GM21723 (cell line): ENCODE measurements around the gene TOMM40L.

Source experiments
- ATAC-seq: cut with Tn5 transposase; IDR thresholded peaks from one replicate; pipeline ENCODE4 v1.9.1; 2021; ENCODE audit warnings: mild to moderate bottlenecking, moderate library complexity; ENCODE audit not compliant: unreplicated experiment

The TOMM40L gene

GRCh38 chr1:161196521-161197451 is 29.1 kb upstream of the TOMM40L start:
- ATAC-seq: no peak

DNA sequence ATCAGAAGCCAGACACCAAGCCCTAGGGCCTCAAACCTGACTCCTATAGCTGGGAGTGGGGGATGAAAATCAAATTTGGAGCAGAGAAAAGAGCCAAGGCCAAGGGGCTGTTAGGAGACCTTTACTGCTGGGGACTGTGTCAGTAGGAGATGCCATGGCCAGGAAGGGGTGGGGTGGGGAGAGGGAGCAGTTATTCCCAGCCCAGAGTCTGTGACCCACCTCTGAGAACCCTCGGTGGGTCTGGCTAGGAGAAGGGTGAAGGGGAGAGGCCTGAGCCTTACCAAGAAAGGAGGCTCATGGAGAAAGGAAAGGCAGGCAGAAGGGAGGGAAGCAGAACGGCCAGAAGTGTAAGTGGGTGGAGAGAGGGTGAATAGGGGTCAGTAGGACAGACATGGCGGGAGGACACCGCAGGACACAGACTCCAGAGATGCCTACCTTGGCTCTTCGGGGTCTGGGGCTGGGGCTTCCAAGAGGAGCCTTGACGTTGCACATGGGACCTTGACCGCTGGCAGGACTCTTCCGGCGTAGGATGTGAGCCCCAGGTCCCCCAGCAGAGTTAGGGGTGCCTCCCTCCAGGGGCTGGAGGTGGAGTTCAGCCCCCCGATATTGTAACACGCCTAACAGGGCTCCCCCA is 28.2 kb upstream of the TOMM40L start:
- ATAC-seq: no peak

GRCh38 chr1:161198194-161198896 is 27.5 kb upstream of the TOMM40L start:
- ATAC-seq: no peak

DNA sequence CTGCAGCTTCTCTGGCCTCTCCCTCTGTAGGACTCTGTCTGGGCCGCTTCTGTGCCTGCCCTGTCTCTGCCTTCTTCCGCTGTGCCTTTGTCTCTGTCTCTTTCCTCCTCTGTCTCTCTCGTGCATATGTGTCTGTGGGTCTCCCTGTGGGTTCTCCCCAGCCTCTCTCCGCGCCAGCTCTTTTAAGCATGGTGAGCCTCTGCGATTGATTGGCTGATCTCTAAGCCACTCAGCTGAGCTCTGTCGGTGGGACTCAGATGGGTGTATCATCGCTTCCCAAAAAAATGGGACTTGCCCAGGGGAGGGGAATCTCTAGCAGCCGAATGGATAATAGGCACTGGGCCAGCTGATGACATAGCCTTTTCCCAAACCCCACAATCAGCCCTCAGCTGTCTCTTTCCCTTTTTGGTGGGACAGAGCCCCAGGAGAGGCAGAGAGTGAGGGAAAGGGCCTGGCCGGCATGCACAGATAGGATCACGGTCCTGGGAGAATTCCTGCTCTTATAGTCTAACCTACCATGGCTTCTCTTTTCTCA is 26.9 kb upstream of the TOMM40L start, which contains the start of gene ADAMTS4:
ADAMTS4 (minus strand) TSS at position 158 of the 535 bp plus-strand sequence. CDS start 427 bp downstream, outside the sequence.
- ATAC-seq: no peak

DNA sequence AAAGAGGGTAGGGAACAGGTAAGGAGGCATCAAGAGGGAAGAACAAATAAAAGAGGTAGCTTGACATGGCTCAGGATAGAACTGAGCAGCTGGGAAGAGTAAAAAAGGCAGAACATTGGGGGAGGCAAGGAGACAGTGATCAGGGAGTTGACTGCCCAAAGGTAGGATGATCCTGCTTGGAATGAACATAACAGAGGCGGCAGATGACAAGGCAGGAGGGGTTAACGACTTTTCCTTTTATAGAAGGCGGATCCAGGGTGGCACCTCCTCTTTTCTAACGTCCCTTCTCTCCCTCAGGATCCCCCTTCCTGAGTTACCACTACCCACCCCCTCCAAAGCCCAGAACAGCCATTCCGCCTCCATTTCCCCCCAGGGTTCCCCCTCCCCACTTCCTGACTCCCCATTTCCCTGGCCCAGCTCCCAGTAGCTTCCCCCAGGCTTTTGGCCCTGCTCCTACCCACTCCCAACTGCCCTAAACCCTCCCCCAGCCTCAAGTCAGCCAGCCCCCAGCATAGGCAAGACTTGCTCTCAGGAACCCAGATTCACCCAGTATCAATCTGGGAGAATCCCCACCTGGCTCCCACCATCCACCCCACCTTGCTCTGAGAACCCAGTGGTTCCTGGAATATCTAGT is 26.2 kb upstream of the TOMM40L start:
- ATAC-seq: no peak

DNA sequence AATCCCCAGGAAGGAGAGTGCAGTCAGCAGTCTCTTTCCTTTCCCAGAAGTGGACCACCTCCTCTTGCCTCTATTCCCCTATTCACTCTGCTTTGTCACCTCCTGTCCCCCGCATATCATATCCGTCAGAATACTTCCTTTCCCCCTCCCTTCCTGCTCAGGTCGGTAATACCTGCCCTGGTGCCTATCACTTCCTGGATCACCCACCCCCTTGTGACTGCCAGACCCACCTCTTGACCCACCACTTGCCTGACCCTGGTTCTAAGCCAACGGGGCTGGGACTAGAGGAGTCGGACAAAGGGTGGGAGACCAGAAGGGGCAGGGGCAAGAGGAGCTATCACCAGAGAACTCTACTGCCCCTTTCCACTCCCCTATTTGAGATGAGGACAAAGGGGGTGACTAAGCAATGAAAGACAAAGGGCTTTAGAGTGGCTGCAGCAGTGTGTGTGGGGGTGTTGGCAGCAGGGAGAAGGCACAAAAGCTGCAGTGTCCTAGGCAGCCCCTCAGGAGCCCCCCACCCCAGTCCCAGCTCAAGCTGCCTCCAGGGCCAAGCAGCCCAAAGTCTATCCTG is 25.4 kb upstream of the TOMM40L start:
- no peak for ATAC-seq

- ATAC-seq: no peak
These were observed 24.6 kb upstream of the TOMM40L start for GRCh38 chr1:161200992-161201835.

- ATAC-seq: peak; percentile 95
These were observed 23.8 kb upstream of the TOMM40L start, which contains the start of gene NDUFS2 for GRCh38 chr1:161201836-161202712. TSS of gene NDUFS2 (plus strand) at chr1:161202367. CDS start at chr1:161202386, 19 bp downstream.

DNA sequence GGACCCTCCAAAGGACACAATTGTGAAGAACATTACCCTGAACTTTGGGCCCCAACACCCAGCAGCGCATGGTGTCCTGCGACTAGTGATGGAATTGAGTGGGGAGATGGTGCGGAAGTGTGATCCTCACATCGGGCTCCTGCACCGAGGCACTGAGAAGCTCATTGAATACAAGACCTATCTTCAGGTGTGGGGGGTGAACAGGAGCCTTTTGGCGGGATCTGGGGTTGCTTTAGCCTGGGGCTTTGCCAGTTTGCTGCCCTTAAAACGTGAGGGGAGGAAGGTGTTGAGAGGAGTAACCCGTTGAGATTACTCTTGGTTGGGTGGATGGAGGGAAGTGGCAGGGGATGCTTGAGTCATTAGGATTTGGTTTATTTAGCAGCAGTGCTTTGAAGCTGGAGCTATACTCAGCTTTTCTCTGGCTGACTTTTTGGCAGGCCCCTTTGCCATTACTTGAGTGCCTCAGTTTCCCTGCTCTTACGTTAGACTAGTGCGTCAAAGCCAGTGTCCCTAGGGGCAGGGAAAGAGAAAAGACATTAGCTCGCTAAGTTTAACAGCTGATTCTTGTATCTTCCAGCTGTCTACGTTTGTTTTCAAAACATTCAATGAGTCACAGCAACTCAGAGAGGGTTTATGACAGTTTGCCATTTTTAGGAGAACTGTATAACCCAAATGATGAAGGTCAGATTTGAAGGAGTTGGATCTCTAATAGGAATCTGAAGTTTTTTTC is 19.3 kb upstream of the TOMM40L start:
- ATAC-seq: no peak

- ATAC-seq: no peak
These were observed 18.7 kb upstream of the TOMM40L start for GRCh38 chr1:161207173-161207572.

GRCh38 chr1:161209790-161210409 is 16.0 kb upstream of the TOMM40L start:
- ATAC-seq: peak; percentile 72

- no peak for ATAC-seq
These were observed 11.5 kb upstream of the TOMM40L start for GRCh38 chr1:161214369-161214768.

DNA sequence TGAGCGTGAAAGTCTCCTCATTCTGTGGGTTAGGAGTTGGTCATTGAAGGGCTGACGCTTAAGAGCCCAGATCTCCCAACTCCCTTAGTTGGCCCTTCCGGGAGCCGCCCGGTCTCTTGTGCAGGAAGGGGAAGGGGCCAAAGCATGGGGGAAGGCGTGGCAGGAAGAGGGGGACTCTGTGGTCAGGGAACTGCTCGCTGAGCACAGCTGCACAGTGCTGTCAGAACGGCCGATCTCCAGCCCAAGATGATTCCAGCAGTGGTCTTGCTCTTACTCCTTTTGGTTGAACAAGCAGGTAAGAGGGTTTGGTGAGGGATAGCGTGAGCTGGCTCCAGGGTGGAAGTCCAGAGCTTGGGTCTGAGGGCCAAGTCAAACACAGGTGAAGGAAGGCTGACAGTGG is 10.8 kb upstream of the TOMM40L start, which contains the start of gene FCER1G:
FCER1G (plus strand) TSS at position 220 of the 400 bp plus-strand sequence; CDS start at position 247, 27 bp downstream.
- ATAC-seq: no peak

- ATAC-seq: peak; percentile 85
These were observed 8.7 kb upstream of the TOMM40L start for GRCh38 chr1:161216945-161217712.

DNA sequence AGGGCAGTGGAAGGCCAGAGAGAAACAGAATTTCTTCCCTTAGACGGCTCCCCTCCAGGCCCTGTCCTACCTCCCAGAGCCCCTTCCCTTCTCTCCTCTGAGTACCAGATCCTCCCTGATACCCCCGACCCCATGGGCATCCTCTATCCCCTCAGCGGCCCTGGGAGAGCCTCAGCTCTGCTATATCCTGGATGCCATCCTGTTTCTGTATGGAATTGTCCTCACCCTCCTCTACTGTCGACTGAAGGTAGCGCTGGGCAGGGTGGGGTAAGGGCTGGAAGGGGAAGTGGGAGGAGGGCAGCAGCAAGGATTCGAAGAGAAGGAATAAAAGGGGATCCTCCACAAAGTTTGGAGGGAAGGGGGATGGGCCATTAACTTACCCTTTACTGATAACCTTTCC is 8.0 kb upstream of the TOMM40L start:
- ATAC-seq: no peak
